ENCODE results near the gene SORL1.

SORL1 gene

GRCh38 chr11:121421149-121421901, 30.8 kb upstream of the SORL1 start:
- no peak for DNase-seq (ENCODE audit: low read depth, low spot score)
- no peaks in the 10 kb centered on the region for H3K36me3 ChIP-seq (ENCODE audit: insufficient read depth, low read length)

GRCh38 chr11:121422675-121423074, 29.4 kb upstream of the SORL1 start:
- H3K4me3 ChIP-seq, result no peak overlapping the region
- no peak overlapping the region for H3K9ac ChIP-seq (ENCODE audit: insufficient read length)
- TF ChIP-seq EZH2 (IDR thresholded peaks at IDR 0.05), result no peak
- no peak for TF ChIP-seq POLR2AphosphoS5 (IDR thresholded peaks at IDR 0.05; ENCODE audit: borderline replicate concordance, low read depth, low read length)
- no peak for TF ChIP-seq FOXP2 (optimal IDR thresholded peaks at IDR 0.05; ENCODE audit: control extremely low read depth, extremely low read length, insufficient read depth)
- H3K9me3 ChIP-seq (ENCODE audit: low read depth, low read length), result no peaks in the 10 kb centered on the region
- H3K27ac ChIP-seq, result no peak overlapping the region
- no peak for DNase-seq (ENCODE audit: low read depth, low spot score)
- no peaks in the 10 kb centered on the region for H3K36me3 ChIP-seq (ENCODE audit: insufficient read depth, low read length)

More at GRCh38 chr11:121421149-121421901, 30.8 kb upstream of the SORL1 start:
- TF ChIP-seq EZH2 (IDR thresholded peaks at IDR 0.05) (no peak), POLR2AphosphoS5 (IDR thresholded peaks at IDR 0.05; ENCODE audit: borderline replicate concordance, low read depth, low read length) (no peak), FOXP2 (optimal IDR thresholded peaks at IDR 0.05; ENCODE audit: control extremely low read depth, extremely low read length, insufficient read depth) (no peak)
- Histone ChIP-seq H3K4me3 (no peak overlapping the region), H3K9me3 (ENCODE audit: low read depth, low read length) (no peaks in the 10 kb centered on the region), H3K27ac (no peak overlapping the region), H3K9ac (ENCODE audit: insufficient read length) (no peak overlapping the region)

- Histone ChIP-seq H3K27ac (no peak overlapping the region), H3K9ac (ENCODE audit: insufficient read length) (no peak overlapping the region), H3K9me3 (ENCODE audit: low read depth, low read length) (no peaks in the 10 kb centered on the region), H3K4me3 (no peak overlapping the region), H3K36me3 (ENCODE audit: insufficient read depth, low read length) (no peaks in the 10 kb centered on the region)
- TF ChIP-seq EZH2 (IDR thresholded peaks at IDR 0.05) (no peak), POLR2AphosphoS5 (IDR thresholded peaks at IDR 0.05; ENCODE audit: borderline replicate concordance, low read depth, low read length) (no peak), FOXP2 (optimal IDR thresholded peaks at IDR 0.05; ENCODE audit: control extremely low read depth, extremely low read length, insufficient read depth) (no peak)
- no peak for DNase-seq (ENCODE audit: low read depth, low spot score)
Observed at GRCh38 chr11:121425828-121426227, 26.3 kb upstream of the SORL1 start.

- no peak overlapping the region for H3K4me3 ChIP-seq
- no peak overlapping the region for H3K27ac ChIP-seq
- DNase-seq (ENCODE audit: low read depth, low spot score), result no peak
Observed at GRCh38 chr11:121426476-121427399, 25.4 kb upstream of the SORL1 start.

GRCh38 chr11:121427400-121427744, 24.7 kb upstream of the SORL1 start:
- TF ChIP-seq POLR2AphosphoS5 (IDR thresholded peaks at IDR 0.05; ENCODE audit: borderline replicate concordance, low read depth, low read length) (no peak), EZH2 (IDR thresholded peaks at IDR 0.05) (no peak)
- no peaks in the 10 kb centered on the region for H3K36me3 ChIP-seq (ENCODE audit: insufficient read depth, low read length)
- no peaks in the 10 kb centered on the region for H3K9me3 ChIP-seq (ENCODE audit: low read depth, low read length)
- no peak for DNase-seq (ENCODE audit: low read depth, low spot score)
- no peak overlapping the region for H3K4me3 ChIP-seq
- no peak overlapping the region for H3K9ac ChIP-seq (ENCODE audit: insufficient read length)
- no peak overlapping the region for H3K27ac ChIP-seq

More at GRCh38 chr11:121426476-121427399, 25.4 kb upstream of the SORL1 start:
- Histone ChIP-seq H3K9ac (ENCODE audit: insufficient read length) (no peak overlapping the region), H3K9me3 (ENCODE audit: low read depth, low read length) (no peaks in the 10 kb centered on the region), H3K36me3 (ENCODE audit: insufficient read depth, low read length) (no peaks in the 10 kb centered on the region)
- TF ChIP-seq FOXP2 (optimal IDR thresholded peaks at IDR 0.05; ENCODE audit: control extremely low read depth, extremely low read length, insufficient read depth) (no peak), POLR2AphosphoS5 (IDR thresholded peaks at IDR 0.05; ENCODE audit: borderline replicate concordance, low read depth, low read length) (no peak), EZH2 (IDR thresholded peaks at IDR 0.05) (peak; percentile 42)

GRCh38 chr11:121429556-121429955, 22.6 kb upstream of the SORL1 start:
- no peak overlapping the region for H3K9ac ChIP-seq (ENCODE audit: insufficient read length)
- DNase-seq (ENCODE audit: low read depth, low spot score), result no peak
- no peaks in the 10 kb centered on the region for H3K36me3 ChIP-seq (ENCODE audit: insufficient read depth, low read length)
- no peak overlapping the region for H3K27ac ChIP-seq
- TF ChIP-seq FOXP2 (optimal IDR thresholded peaks at IDR 0.05; ENCODE audit: control extremely low read depth, extremely low read length, insufficient read depth) (no peak), POLR2AphosphoS5 (IDR thresholded peaks at IDR 0.05; ENCODE audit: borderline replicate concordance, low read depth, low read length) (no peak), EZH2 (IDR thresholded peaks at IDR 0.05) (no peak)
- H3K4me3 ChIP-seq, result no peak overlapping the region
- no peaks in the 10 kb centered on the region for H3K9me3 ChIP-seq (ENCODE audit: low read depth, low read length)

- TF ChIP-seq FOXP2 (optimal IDR thresholded peaks at IDR 0.05; ENCODE audit: control extremely low read depth, extremely low read length, insufficient read depth), result no peak
- TF ChIP-seq EZH2 (IDR thresholded peaks at IDR 0.05), result no peak
- no peak for TF ChIP-seq POLR2AphosphoS5 (IDR thresholded peaks at IDR 0.05; ENCODE audit: borderline replicate concordance, low read depth, low read length)
- Histone ChIP-seq H3K9me3 (ENCODE audit: low read depth, low read length) (no peaks in the 10 kb centered on the region), H3K9ac (ENCODE audit: insufficient read length) (no peak overlapping the region), H3K27ac (no peak overlapping the region), H3K4me3 (no peak overlapping the region), H3K36me3 (ENCODE audit: insufficient read depth, low read length) (no peaks in the 10 kb centered on the region)
- no peak for DNase-seq (ENCODE audit: low read depth, low spot score)
Observed at GRCh38 chr11:121431820-121432526, 20.1 kb upstream of the SORL1 start.

GRCh38 chr11:121435132-121435531, 17.0 kb upstream of the SORL1 start:
- Histone ChIP-seq H3K9me3 (ENCODE audit: low read depth, low read length) (no peaks in the 10 kb centered on the region), H3K9ac (ENCODE audit: insufficient read length) (no peak overlapping the region), H3K36me3 (ENCODE audit: insufficient read depth, low read length) (no peaks in the 10 kb centered on the region), H3K4me3 (no peak overlapping the region), H3K27ac (no peak overlapping the region)
- no peak for DNase-seq (ENCODE audit: low read depth, low spot score)
- TF ChIP-seq FOXP2 (optimal IDR thresholded peaks at IDR 0.05; ENCODE audit: control extremely low read depth, extremely low read length, insufficient read depth), result no peak
- TF ChIP-seq POLR2AphosphoS5 (IDR thresholded peaks at IDR 0.05; ENCODE audit: borderline replicate concordance, low read depth, low read length), result no peak
- TF ChIP-seq EZH2 (IDR thresholded peaks at IDR 0.05), result no peak
